ENCODE data around the gene DRGX.

Gene DRGX

GRCh38 chr10:49350138-49350537, 45.8 kb downstream of the DRGX start:
- no peak for FAIRE-seq
- DNase-seq (ENCODE audit: insufficient read length, low spot score): no peak

GRCh38 chr10:49349390-49349789, 46.5 kb downstream of the DRGX start:
- DNase-seq (ENCODE audit: insufficient read length, low spot score) (no peak), FAIRE-seq (no peak)

DNA sequence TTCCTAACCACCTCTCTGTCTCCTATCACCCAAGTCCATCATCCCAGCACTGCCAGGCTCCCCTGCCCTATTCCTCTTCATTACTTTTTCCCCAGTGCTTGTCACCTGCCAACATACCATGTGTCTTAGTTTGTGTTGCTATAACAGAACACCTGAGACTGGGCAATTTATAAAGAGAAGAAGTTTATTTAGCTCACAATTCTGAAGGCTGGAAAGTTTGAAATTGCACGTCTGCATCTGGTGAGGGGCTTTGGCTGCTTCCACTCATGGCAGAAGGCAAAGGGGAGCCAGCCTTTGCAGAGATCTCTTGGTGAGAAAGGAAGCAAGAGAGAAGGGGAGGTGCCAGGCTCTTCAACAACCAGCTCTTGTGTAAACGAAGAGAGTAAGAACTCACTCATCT, 47.3 kb downstream of the DRGX start:
- no peak for FAIRE-seq
- no peak for DNase-seq (ENCODE audit: insufficient read length, low spot score)

DNA sequence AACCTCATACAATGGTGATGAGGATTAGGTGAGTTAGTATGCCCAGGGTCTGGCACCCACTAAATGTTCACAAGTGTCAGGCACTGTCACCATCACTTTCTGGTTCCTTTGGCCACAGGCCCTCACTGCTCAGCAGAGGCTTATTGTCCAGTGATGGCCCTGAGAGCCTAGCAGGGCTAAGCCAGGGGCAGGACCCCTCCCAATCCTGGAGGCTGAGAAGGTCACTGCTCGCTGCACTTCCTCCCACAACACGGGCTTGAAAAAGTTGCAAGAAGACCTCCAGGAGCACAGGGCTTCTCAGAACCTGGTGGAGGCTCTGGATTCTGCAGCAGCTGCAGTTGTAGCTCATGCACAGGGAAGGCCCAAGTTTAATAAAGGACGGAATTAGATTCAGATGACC, 48.1 kb downstream of the DRGX start:
- DNase-seq (ENCODE audit: insufficient read length, low spot score) (no peak), FAIRE-seq (no peak)

GRCh38 chr10:49347342-49347741, 48.5 kb downstream of the DRGX start:
- DNase-seq (ENCODE audit: insufficient read length, low spot score) (no peak), FAIRE-seq (no peak)

GRCh38 chr10:49344840-49345239, 51.0 kb downstream of the DRGX start:
- FAIRE-seq (no peak), DNase-seq (ENCODE audit: insufficient read length, low spot score) (no peak)

GRCh38 chr10:49338604-49339003, 57.3 kb downstream of the DRGX start:
- no peak for DNase-seq (ENCODE audit: insufficient read length, low spot score)
- FAIRE-seq: no peak

DNA sequence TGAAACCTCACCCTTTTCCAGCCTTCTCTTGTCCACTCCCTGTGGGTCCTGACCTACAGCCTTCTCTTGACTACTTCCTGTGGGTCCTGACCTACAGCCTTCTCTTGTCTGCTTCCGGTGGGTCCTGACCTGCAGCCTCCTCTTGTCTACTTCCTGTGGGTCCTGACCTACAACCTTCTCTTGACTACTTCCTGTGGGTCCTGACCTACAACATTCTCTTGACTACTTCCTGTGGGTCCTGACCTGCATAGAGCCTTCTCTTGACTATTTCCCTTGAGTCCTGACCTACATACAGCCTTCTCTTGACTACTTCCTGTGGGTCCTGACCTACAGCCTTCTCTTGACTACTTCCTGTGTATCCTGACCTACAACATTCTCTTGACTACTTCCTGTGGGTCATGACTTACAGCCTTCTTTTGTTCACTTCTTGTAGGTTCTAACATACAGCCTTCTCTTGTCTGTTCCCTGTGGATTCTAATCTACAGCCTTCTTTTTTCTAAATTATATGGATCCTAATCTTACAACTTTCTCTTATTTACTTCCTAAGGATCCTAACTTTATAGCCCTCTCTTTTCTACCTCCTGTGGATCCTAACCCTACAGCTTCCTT, 60.4 kb downstream of the DRGX start:
- no peak for DNase-seq (ENCODE audit: insufficient read length, low spot score)
- no peak for FAIRE-seq

DNA sequence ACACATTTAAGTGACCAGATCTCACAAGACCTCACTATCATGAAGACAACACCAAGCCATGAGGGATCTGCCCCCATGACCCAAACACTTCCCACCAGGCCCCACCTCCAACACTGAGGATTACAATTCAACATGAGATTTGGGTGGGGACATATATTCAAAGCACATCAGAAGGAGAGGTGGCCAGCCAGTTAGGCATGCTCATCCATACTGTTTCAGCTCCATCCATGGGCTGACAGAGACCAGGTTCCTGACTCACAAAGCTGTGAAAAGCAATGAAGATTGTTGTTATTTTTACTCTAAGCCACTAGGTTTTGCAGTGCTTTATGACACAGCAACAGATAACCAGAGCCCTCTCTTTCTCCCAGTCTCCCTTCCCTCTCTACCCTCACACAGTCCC, 60.9 kb downstream of the DRGX start:
- FAIRE-seq: no peak

GRCh38 chr10:49333192-49333591, 62.7 kb downstream of the DRGX start:
- FAIRE-seq (no peak), DNase-seq (ENCODE audit: insufficient read length, low spot score) (no peak)

More for the DNA sequence above, 60.9 kb downstream of the DRGX start:
- DNase-seq (ENCODE audit: insufficient read length, low spot score): no peak

- FAIRE-seq (no peak), DNase-seq (ENCODE audit: insufficient read length, low spot score) (no peak)
Observed at GRCh38 chr10:49332768-49333167, 63.1 kb downstream of the DRGX start.

DNA sequence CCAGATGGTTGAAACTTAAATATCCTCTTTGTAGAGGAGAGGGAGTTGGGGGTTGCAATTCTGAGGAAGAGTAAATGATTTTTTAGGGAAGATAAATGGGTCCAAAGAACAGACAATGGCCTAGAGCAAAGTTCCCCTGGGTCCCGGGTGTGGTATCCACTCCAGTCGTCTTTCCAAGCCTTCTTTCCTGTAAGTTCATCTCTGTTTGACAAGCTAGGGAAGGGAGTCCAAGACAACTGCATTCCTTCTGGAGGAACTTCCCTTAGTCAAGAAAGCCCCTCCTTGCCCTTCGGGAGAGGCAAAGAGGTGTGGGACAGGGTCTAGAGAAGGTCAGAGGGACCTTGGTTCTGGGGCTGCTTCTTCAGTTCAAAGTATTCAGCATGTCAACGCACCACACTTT, 63.6 kb downstream of the DRGX start:
- DNase-seq (ENCODE audit: insufficient read length, low spot score) (no peak), FAIRE-seq (no peak)

DNA sequence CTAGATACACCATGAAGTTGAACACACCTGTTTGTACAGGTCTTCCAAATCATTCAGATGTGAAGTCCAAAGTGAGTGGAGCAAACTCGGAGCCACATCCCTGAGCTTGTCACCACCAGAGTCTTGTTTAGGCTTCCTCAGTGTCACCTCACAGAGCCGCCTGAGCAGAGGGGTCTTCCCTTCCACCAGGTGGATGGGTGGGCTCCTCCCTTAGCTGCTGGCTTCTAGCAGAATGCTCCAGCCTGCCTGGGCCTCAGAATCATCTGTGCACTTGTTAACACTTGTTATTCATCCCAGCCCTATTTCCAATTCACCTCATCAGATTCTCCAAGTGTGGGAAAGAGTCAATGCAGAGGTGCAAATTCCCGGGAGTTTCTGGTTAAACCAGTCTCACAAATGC, 64.5 kb downstream of the DRGX start:
- FAIRE-seq (no peak), DNase-seq (ENCODE audit: insufficient read length, low spot score) (no peak)

DNA sequence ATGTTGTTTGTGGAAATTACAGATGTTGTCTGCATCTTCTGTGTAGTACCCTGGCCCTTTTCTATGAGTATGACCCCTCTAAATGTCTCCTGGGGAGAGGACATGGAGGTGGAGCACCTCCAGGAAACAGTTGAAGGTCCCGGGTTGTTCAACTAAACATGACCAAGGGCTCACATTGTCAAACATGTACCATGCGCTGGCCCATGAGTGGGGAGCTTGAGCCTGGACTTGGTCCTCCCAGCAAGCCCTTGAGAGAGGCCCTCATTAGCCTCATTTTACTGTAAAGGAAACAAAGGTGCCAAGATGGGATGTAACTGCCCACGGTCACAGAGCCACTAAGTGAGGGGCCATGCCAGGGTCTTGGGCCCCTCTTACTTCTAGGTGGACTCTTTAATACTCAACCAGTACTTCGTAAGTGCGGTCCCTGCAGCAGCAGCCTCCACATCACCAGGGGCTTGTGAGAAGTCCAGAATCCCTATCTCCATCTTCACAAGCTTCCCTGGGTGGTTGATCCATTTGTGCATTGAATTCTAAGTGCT, 65.7 kb downstream of the DRGX start:
- FAIRE-seq (no peak), DNase-seq (ENCODE audit: insufficient read length, low spot score) (no peak)

GRCh38 chr10:49329146-49329505, 66.8 kb downstream of the DRGX start:
- DNase-seq (ENCODE audit: insufficient read length, low spot score): no peak
- no peak for FAIRE-seq

DNA sequence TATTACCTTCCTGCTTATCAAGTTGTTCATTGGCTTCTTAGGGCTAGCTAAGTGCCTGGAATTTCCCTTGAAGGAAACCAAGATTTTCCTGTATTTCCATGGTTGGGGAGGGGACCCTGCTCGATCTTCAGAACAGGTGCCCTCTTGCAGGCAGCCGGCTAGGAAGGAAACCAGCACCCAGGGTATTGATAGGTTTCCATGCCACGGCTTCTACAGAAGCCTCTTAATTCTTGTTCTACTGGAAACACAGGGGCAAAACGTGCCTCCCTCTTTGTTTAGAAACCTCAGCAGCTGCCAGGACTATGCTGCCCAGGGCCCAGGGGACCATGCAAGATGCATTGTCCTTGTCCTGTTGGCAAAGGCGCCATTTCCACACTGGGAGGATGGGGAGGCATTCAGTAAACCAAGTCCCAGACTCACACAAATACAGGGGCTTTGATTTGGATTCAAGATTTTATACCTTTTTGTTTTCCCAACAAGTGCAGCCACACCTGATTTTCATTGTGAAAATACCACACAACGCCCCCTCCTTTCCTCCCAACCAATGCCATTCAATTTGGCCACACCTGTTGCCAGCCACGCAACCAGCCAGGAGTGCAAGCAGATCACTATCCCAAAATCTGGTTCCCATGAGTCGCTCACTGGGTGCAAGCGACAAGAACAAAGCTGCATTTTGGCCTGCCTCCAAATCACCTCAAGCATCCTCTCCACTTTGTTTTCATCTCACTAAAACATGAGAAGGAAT, 67.3 kb downstream of the DRGX start:
- DNase-seq (ENCODE audit: insufficient read length, low spot score) (no peak), FAIRE-seq (no peak)

DNA sequence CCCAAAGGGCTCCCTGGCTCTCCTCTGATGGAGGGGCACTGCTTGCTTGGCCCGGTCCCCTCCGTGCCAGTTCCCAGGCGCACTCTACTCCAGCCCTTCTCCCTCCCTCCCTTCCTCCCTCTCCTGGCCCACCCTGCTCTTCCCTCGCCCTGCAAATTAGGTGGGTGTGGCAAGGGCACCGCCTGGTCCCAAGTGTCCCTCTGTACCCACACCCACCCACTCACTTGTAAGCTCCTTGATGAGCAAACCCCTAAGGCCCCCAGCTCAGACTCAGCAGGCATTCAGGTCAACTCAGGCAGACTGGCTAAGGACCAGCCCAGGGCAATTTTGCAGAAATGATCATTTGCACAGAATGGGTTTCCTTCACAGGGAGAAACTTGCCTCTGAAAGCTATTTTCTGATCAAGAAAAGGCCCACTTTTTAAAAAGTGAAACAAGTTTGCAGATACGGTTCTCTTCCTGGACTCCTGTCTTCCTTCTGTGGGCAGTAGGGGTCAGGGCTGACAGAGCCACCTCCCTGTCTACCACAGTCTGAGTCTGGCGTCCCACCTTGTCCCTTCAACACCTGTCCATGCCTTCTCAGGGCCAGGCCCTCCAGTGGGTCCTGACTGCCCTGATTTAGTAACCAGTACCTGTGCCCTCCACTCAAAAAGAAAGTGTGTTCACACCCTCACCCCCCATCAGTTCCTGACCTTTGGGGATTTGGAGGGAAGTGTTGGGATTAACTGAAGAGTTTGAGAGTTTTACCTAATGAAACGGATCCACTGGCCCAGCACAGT, 68.7 kb downstream of the DRGX start:
- FAIRE-seq (no peak), DNase-seq (ENCODE audit: insufficient read length, low spot score) (no peak)

GRCh38 chr10:49325916-49326783, 69.7 kb downstream of the DRGX start:
- no peak for FAIRE-seq
- DNase-seq (ENCODE audit: insufficient read length, low spot score): no peak

DNA sequence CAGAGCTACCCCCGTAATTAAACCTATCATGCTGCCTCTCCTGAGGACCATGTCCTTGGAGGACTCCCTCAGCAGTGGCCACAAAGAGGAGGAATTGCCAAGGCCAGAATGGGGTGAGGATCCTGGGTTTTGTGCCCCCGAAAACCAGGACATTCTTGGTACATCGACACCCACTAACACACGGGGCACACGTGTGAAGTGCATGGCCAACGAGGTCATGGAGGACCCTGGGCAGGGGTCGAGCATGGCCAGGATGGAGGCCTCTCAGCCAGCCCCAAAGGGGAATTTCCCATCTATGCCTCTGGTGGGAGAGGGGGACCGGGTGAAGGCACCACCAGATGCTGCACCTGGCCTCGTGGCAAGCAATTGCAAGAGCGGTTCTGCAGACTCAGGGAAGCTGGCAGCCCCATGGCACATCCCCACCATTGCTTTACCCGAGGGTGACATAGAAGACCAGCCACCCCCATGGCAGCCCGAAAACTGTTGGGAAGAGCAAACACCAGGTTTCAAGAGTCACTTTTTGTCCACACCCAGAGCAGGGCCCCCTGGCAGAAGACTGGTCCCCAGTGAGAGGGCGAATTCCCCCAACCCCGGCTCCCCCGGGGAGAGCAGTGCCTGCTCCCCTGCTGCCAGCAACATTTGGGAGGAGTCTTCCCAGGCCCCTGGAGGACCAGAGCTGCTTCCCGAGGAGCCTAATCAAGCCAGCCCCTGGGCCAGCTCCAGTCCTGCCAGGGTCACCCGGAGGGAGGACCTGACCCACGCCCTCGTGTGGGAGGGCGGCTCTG, 70.6 kb downstream of the DRGX start:
- FAIRE-seq (no peak), DNase-seq (ENCODE audit: insufficient read length, low spot score) (no peak)

GRCh38 chr10:49324711-49325110, 71.2 kb downstream of the DRGX start:
- no peak for DNase-seq (ENCODE audit: insufficient read length, low spot score)
- no peak for FAIRE-seq
